ENCODE data around the gene C17orf113. TPM values are rescaled to one million over a fixed set of nuclear protein-coding genes. Genes with fewer than 3 reads are reported as not detected.

C17orf113 gene
- polyA plus RNA-seq = 2.4 TPM
- long read RNA-seq, donor 1, partial matches to known transcripts = 0 of 1 reads
- long read RNA-seq, donor 1, other reads (novel, unspliced or antisense) = 0 of 1 reads
- long read RNA-seq, donor 2 = 0 reads
- long read RNA-seq, donor 3 = 0 reads
- long read RNA-seq, donor 4 = 0 reads
- long read RNA-seq, donor 5 = 0 reads
- long read RNA-seq, donor 6 = 0 reads
- long read RNA-seq, donor 7 = 0 reads
- long read RNA-seq, donor 8 = 0 reads
- long read RNA-seq, donor 9, partial matches to known transcripts = 0 of 1 reads
- long read RNA-seq, donor 9, other reads (novel, unspliced or antisense) = 0 of 1 reads
- long read RNA-seq, donor 10, partial matches to known transcripts = 0 of 1 reads
- long read RNA-seq, donor 10, other reads (novel, unspliced or antisense) = 0 of 1 reads
- long read RNA-seq, donor 11 = 0 reads

DNA sequence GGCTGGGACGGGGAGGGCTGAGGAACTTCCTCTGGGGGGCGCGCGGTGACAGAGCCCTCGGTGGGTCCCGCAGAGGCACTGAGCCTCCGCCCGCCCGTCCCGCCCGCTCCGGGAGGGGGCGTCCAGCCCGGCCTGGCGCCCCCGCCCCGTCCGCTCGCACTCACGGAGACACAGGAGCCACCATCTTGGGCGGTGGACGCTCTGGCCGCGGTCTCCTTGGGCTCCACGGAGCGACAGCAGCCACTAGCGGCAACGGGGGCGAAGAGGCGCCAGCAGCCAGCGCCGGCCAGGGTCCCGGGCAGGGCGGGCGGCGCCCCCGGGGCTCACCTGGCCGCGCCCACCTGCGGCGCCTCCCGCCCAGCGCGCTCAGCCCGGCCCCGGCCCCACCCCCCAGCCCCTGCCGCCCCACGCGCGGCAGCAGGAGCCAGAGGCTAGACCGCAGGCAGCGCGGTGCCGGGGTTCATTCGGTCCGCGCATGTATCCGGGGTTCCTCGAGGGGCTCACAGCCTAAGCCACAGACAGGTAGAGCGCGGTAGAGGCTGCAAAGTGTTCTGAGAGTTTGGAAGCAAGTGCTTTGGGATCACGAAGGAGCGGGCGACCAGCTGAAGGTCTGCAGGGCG, at the start of gene C17orf113:
TSS of gene C17orf113 (minus strand) at position 209 of the 620 bp plus-strand sequence. CDS start 7,225 bp downstream, outside the sequence.
- Histone ChIP-seq H3K27me3 (ENCODE audit: control insufficient read depth, insufficient read depth, low read length) (peaks cover 29% of the 10 kb centered on the region), H3K9me3 (ENCODE audit: control insufficient read depth, low read depth, low read length) (no peaks in the 10 kb centered on the region), H3K27ac (ENCODE audit: low read length) (no peak within 1 kb of the TSS), H3K4me1 (ENCODE audit: control insufficient read depth, insufficient read depth, low read length) (peaks cover 4% of the 10 kb centered on the region), H3K4me3 (ENCODE audit: low read length) (peak within 1 kb of the TSS; percentile 71), H3K36me3 (ENCODE audit: control insufficient read depth, insufficient read depth, low read length) (no peaks in the 10 kb centered on the region)
- DNase-seq = peak; percentile 48 to 74
- no CpG with 5 or more reads among the region's 65 CpGs for WGBS (ENCODE audit: insufficient coverage, low lambda C conversion rate)

DNA sequence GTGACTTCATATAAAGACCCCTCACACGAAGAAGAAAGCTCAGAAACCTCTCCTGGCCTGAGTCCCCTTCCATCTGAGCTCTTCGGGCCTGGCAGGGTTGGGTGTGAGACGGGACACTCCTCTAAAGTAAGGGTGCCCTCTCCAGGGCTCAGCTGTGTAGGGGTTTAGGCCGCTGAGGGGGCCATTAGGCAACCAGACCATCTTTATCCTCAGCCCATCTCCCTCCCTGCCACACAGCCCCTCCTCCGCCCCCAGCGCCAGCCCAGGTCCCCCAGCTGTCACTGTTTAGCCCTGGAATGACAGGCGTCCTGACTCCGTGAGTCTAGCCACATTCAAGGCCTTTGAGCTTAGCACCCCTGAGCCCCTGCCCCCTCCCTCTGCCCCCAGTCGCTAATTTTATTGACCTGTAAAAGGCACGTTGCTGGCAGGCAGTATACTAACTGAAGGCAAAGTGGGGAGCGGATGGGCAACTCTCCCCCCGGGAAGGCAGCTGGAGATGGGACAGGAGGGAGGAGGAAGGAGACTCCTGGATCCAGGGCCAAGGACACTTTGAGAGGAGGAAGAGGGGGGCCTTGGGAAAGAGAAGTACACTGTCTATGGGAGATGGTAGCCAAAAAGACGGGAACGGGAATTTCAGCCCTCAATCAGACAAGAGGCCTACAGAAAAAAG, 48.5 kb upstream of the C17orf113 start:
- WGBS (ENCODE audit: insufficient coverage, low lambda C conversion rate) = no CpG with 5 or more reads among the region's 14 CpGs
- DNase-seq = no peak
- no peaks in the 10 kb centered on the region for H3K36me3 ChIP-seq (ENCODE audit: control insufficient read depth, insufficient read depth, low read length)
- H3K4me3 ChIP-seq (ENCODE audit: low read length) = no peak overlapping the region
- H3K9me3 ChIP-seq (ENCODE audit: control insufficient read depth, low read depth, low read length) = no peaks in the 10 kb centered on the region
- H3K4me1 ChIP-seq (ENCODE audit: control insufficient read depth, insufficient read depth, low read length) = peaks cover 9% of the 10 kb centered on the region
- peaks cover 32% of the 10 kb centered on the region for H3K27me3 ChIP-seq (ENCODE audit: control insufficient read depth, insufficient read depth, low read length)
- H3K27ac ChIP-seq (ENCODE audit: low read length) = no peak overlapping the region

DNA sequence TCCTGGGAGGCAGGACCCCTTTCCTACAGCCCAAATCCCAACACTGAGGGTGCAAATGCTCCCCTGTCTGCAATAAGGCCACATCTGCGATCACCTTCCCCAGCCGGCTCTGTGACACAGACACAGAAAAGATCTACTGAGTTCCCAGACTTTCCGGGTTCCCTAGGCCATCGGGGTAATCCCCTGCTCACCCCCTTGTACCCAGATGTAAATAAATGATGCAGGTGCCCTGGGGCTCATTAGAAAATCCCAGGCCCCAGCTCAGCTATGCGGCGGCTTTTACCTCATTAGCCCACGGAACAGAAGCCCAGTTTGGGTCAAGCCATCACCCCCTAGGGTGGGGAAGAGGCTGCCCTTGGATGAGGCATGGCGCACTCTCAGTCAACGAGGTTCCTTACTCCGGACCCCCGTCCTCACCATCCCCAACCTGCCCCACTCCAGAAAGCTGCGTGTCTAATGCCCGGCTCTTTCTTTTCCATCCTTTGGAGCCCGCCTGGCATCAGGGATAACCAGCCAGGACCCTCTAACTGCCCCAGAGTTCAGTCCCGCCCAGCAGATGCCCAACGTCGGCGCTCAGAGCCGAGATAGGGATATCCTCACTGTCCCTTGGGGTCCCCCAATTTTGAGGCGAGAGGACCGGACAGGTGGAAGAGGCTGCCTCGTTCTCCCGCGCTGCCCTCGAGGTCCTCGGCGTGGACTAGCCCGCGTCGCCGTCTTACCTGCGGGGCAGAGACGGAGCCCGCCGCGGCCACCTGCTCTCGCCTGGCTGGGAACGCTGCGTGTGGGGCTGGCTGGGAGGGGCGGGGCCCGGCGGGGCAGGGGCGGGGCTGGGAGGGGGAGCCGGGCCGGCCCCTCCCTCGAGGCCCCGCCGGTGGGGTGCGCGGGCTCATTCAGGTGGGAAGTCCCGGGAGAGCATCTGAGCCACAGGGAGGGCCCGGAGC, 47.6 kb upstream of the C17orf113 start, which contains the start of gene ZNF385C:
TSS of gene ZNF385C (minus strand) at position 783 of the 941 bp plus-strand sequence. CDS start 35,417 bp downstream, outside the sequence.
- Histone ChIP-seq H3K9me3 (ENCODE audit: control insufficient read depth, low read depth, low read length) (no peaks in the 10 kb centered on the region), H3K27ac (ENCODE audit: low read length) (no peak within 1 kb of the TSS), H3K4me1 (ENCODE audit: control insufficient read depth, insufficient read depth, low read length) (peaks cover 9% of the 10 kb centered on the region), H3K36me3 (ENCODE audit: control insufficient read depth, insufficient read depth, low read length) (no peaks in the 10 kb centered on the region), H3K4me3 (ENCODE audit: low read length) (no peak within 1 kb of the TSS), H3K27me3 (ENCODE audit: control insufficient read depth, insufficient read depth, low read length) (peaks cover 32% of the 10 kb centered on the region)
- no CpG with 5 or more reads among the region's 52 CpGs for WGBS (ENCODE audit: insufficient coverage, low lambda C conversion rate)
- no peak for DNase-seq

DNA sequence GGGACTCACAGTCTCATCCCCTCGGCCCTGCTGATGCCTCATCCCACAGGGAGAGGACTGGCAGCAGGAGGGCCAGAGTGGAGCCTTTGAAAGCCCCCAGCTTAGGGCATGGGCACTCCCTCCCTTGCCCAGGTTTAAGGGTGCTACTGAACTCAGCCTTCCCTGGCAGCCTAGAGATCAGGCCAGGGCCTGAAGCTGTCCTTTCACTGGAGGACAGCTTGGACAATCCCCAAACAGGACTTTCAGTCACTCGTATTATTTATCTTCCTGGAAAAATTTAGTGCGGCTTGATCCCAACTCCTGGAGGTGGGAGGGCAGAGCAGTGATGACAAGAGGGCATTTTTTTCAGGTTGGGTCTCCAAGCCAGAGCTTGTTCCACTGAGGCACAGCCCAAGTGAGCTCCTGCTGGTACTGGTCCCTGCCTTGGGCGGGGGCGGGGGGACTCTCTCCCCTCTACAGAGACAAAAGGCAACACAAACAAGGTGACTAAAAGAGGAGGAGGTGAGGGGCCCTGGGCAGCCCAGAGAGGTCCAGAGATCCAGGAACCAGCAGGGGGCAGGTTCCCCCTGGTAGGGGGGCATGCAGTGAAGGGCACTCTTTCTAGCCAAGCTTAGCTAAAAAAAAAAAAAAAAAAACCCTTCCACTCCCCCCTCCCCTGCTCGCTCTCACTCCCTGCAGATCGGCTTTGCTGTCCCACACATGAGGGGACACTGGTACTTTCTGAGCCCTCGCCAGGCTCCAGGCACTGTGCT, 46.1 kb upstream of the C17orf113 start:
- Histone ChIP-seq H3K4me3 (ENCODE audit: low read length) (no peak overlapping the region), H3K4me1 (ENCODE audit: control insufficient read depth, insufficient read depth, low read length) (peaks cover 9% of the 10 kb centered on the region), H3K27ac (ENCODE audit: low read length) (no peak overlapping the region), H3K27me3 (ENCODE audit: control insufficient read depth, insufficient read depth, low read length) (peaks cover 32% of the 10 kb centered on the region), H3K9me3 (ENCODE audit: control insufficient read depth, low read depth, low read length) (no peaks in the 10 kb centered on the region), H3K36me3 (ENCODE audit: control insufficient read depth, insufficient read depth, low read length) (no peaks in the 10 kb centered on the region)
- DNase-seq = no peak
- no CpG with 5 or more reads among the region's 8 CpGs for WGBS (ENCODE audit: insufficient coverage, low lambda C conversion rate)

DNA sequence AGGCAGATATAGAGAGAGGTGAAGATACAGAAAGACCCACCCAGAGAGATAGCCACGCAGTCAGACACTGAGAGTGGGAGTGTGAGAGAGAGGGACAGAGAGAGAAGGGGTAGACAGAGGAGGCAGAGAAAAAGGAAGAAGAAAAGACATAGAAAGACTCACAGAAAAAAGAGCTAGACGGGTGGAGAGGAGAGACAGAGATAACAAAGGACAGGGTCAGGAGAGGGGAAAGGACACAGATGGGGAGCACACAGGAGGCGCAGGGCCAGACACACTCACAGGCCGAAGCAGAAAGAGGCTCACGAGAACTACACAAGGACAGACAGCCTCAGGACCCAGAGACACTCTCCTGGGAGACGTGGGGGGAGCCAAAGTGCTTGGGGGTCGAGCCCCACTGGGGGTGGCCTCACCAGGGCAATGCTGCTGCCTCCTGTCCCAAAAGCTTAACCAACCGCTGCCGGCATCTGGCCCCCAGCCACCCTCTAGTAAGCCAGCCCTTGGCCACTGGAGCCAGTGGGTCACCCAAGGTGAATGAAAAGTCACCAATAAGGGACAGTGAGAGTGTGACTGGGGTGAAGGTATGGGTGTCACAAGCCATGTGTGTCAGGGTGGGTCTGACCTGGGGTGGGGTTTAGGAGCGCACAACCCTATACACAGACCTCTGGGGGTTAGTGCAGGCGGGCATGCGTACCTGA, 44.1 kb upstream of the C17orf113 start:
- DNase-seq = no peak
- no peak overlapping the region for H3K4me3 ChIP-seq (ENCODE audit: low read length)
- H3K36me3 ChIP-seq (ENCODE audit: control insufficient read depth, insufficient read depth, low read length) = no peaks in the 10 kb centered on the region
- H3K27ac ChIP-seq (ENCODE audit: low read length) = no peak overlapping the region
- H3K27me3 ChIP-seq (ENCODE audit: control insufficient read depth, insufficient read depth, low read length) = peaks cover 32% of the 10 kb centered on the region
- H3K4me1 ChIP-seq (ENCODE audit: control insufficient read depth, insufficient read depth, low read length) = peaks cover 9% of the 10 kb centered on the region
- H3K9me3 ChIP-seq (ENCODE audit: control insufficient read depth, low read depth, low read length) = no peaks in the 10 kb centered on the region
- WGBS (ENCODE audit: insufficient coverage, low lambda C conversion rate) = 86% methylated on average over 1 of the region's 12 CpGs

DNA sequence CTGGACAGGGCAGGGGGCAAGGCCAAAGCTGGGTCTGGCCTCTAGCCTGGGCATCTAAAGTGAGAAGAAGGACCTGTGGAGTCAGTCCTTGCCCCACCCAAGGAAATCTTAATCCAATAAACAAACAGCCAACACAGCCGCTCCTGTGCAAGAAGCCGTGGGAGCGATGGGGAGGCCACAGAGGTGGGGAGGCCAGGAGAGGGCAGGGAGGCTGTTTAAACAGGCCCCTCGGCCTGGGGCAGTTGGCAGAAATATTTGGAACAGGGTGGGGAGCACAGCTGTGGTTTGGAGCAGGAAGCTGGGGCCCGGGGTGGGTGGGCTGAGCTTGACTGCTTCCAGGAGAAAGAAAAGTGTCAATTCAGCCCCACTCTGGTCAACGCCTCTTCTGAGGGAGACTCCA, 42.5 kb upstream of the C17orf113 start:
- no CpG with 5 or more reads among the region's 6 CpGs for WGBS (ENCODE audit: insufficient coverage, low lambda C conversion rate)
- no peak overlapping the region for H3K4me3 ChIP-seq (ENCODE audit: low read length)

DNA sequence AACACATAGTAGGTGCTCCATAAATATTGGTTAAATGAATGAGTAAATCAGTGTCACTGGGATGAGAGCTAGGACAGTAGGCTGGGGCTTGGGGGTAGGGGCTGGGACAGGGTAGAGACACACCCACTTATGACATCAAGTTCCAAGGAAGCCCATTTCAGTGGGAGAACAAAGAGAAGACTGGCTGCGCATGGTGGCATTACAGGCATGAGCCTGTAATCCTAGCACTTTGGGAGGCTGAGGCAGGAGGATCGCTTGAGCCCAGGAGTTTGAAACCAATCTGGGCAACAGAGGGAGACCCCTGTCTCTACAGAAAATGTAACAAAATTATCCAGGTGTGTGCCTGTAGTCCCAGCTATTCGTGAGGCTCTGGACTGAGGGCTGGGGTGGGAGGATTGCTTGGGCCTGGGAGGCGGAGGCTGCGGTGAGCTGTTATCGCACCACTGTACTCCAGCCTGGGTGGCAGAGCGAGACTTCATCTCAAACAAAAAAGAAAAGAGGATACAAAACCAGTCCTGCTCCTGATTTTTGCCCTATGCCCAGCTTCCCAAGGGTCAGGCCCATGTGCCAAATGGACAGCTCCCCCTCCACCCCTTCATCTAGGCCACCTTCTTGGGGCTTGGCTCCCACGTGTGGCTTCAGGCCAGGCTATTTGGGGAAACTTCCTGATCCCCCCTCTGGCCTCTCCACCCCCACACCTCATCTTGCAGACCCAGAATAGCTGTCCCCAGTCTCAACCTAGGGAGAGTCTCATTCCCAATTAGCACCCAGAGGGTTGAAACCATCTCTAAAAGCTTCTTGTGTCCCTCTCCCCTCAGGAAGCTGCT, 40.8 kb upstream of the C17orf113 start:
- Histone ChIP-seq H3K4me1 (ENCODE audit: control insufficient read depth, insufficient read depth, low read length) (no peaks in the 10 kb centered on the region), H3K27me3 (ENCODE audit: control insufficient read depth, insufficient read depth, low read length) (peaks cover 16% of the 10 kb centered on the region), H3K4me3 (ENCODE audit: low read length) (no peak overlapping the region), H3K36me3 (ENCODE audit: control insufficient read depth, insufficient read depth, low read length) (no peaks in the 10 kb centered on the region), H3K27ac (ENCODE audit: low read length) (no peak overlapping the region), H3K9me3 (ENCODE audit: control insufficient read depth, low read depth, low read length) (peaks cover 2% of the 10 kb centered on the region)
- no CpG with 5 or more reads among the region's 8 CpGs for WGBS (ENCODE audit: insufficient coverage, low lambda C conversion rate)
- DNase-seq = no peak

More for the DNA sequence above, 42.5 kb upstream of the C17orf113 start:
- DNase-seq = no peak
- Histone ChIP-seq H3K27ac (ENCODE audit: low read length) (no peak overlapping the region), H3K4me1 (ENCODE audit: control insufficient read depth, insufficient read depth, low read length) (peaks cover 7% of the 10 kb centered on the region), H3K36me3 (ENCODE audit: control insufficient read depth, insufficient read depth, low read length) (no peaks in the 10 kb centered on the region), H3K27me3 (ENCODE audit: control insufficient read depth, insufficient read depth, low read length) (peaks cover 34% of the 10 kb centered on the region), H3K9me3 (ENCODE audit: control insufficient read depth, low read depth, low read length) (peaks cover 2% of the 10 kb centered on the region)

DNA sequence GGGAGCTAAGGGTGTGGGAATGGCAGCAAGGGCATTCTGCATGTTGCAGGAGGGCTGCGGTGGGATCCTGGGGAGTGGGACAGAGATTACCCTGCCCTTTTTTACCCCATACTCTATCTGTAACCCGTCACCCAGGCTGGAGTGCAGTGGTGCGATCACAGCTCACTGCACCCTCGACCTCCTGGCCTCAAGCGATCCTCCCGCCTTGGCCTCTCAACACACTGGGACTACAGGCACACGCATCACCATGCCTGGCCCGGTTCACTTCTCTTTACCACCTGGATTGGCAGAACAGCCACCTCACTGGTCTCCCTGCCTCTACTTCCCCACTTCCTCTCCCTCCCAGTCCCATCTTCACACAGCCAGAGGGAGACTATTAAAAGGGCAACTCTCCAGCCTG, 38.3 kb upstream of the C17orf113 start:
- no peak overlapping the region for H3K4me3 ChIP-seq (ENCODE audit: low read length)
- H3K4me1 ChIP-seq (ENCODE audit: control insufficient read depth, insufficient read depth, low read length) = no peaks in the 10 kb centered on the region
- WGBS (ENCODE audit: insufficient coverage, low lambda C conversion rate) = no CpG with 5 or more reads among the region's 8 CpGs
- no peak overlapping the region for H3K27ac ChIP-seq (ENCODE audit: low read length)
- H3K36me3 ChIP-seq (ENCODE audit: control insufficient read depth, insufficient read depth, low read length) = no peaks in the 10 kb centered on the region
- H3K9me3 ChIP-seq (ENCODE audit: control insufficient read depth, low read depth, low read length) = peaks cover 2% of the 10 kb centered on the region
- DNase-seq = no peak
- H3K27me3 ChIP-seq (ENCODE audit: control insufficient read depth, insufficient read depth, low read length) = peaks cover 9% of the 10 kb centered on the region

Measured in large intestine (tissue), 12 donors.